Vagina (tissue), 2 donors: ENCODE data around the gene SP5. TPM values are rescaled to one million over a fixed set of nuclear protein-coding genes. Genes with fewer than 3 reads are reported as not detected.
A peak's percentile ranks its signal among the peaks of the same experiment; 100 is the strongest.

Experiments used
- DNase-seq, 2 donors: peaks; one replicate each; pipeline ENCODE4 v3.0.0-alpha.2; 2017; ENCODE audit errors: extremely low spot score in 2 of 2
- H3K27ac ChIP-seq: fragments of 200-600 bp; sonication (generic); one replicate; pipeline ENCODE4 v1.5.1; 2019
- H3K27me3 ChIP-seq: fragments of 200-600 bp; sonication (generic); one replicate; pipeline ENCODE4 v1.5.1; 2019
- H3K36me3 ChIP-seq, 2 donors: fragments of 200-600 bp; sonication (generic); one replicate each; pipeline ENCODE4 v1.5.1; 2017 to 2019
- H3K4me1 ChIP-seq: fragments of 200-600 bp; sonication (generic); one replicate; pipeline ENCODE4 v1.5.1; 2019
- H3K4me3 ChIP-seq, 2 donors: fragments of 200-600 bp; sonication (generic); 1 replicate in 1 of 2; 2 replicates in 1 of 2; pipeline ENCODE4 v1.5.1; 2016 to 2019
- H3K9me3 ChIP-seq: fragments of 200-600 bp; sonication (generic); one replicate; pipeline ENCODE4 v1.5.1; 2019
- CTCF ChIP-seq, 3 experiments: fragments of 450-650 bp in 2 of 3; fragments of 200-600 bp in 1 of 3; sonication (generic) in 1 of 3; IDR thresholded peaks; one replicate each; pipeline ENCODE4 v1.5.1; 2017 to 2019; ENCODE audit warnings: antibody characterized with exemption in 3 of 3, mild to moderate bottlenecking in 2 of 3, moderate library complexity in 2 of 3
- POLR2A ChIP-seq, 2 donors: fragments of 450-650 bp; IDR thresholded peaks; one replicate each; pipeline ENCODE4 v1.6.1; 2017; ENCODE audit warnings: antibody characterized with exemption in 2 of 2, mild to moderate bottlenecking in 2 of 2, moderate library complexity in 2 of 2
- POLR2AphosphoS5 ChIP-seq, 2 donors: sonication (generic); formaldehyde crosslinking; IDR thresholded peaks; one replicate each; pipeline ENCODE4 v1.9.0; 2017; ENCODE audit warnings: antibody characterized with exemption in 2 of 2, mild to moderate bottlenecking in 2 of 2, low read depth in 1 of 2; ENCODE audit not compliant: insufficient read depth in 1 of 2
- intact Hi-C: fragments of 100-400 bp; cut with DNase I; formaldehyde crosslinking; loops from one replicate; pipeline ENCODE4 v1.15.1; 2023
- total RNA-seq: library from RNA; depleted of rRNA; stranded (reverse); fragments of >200 nt; gene quantifications from one replicate; pipeline ENCODE4 v1.2.3, GENCODE V29; 2016

The SP5 gene
- total RNA-seq, 1 donor from 2014 or later: 1.7 TPM

GRCh38 chr2:170714381-170715061 is 616 bp upstream of the SP5 start:
- Histone ChIP-seq H3K9me3 (no peaks in the 10 kb centered on the region), H3K27me3 (peaks cover 12% of the 10 kb centered on the region), H3K27ac (peak overlapping the region; percentile 62), H3K4me3 (peak overlapping the region; percentile 45 to 62), H3K36me3 (no peaks in the 10 kb centered on the region), H3K4me1 (peaks cover 28% of the 10 kb centered on the region)
- TF ChIP-seq CTCF (IDR thresholded peaks at IDR 0.05) (no peak), POLR2AphosphoS5 (IDR thresholded peaks at IDR 0.05; ENCODE audit: insufficient read depth in 1 of 2, low read depth in 1 of 2) (peak in 1 of 2 donors; percentile 22), POLR2A (IDR thresholded peaks at IDR 0.05) (no peak)
- no peak for DNase-seq
- intact Hi-C loops: loop anchor here (10.0 kb wide), 1 partner anchor 100 kb away; the partner anchor contains the start of gene GAD1

- Histone ChIP-seq H3K36me3 (no peaks in the 10 kb centered on the region), H3K27me3 (peaks cover 12% of the 10 kb centered on the region), H3K27ac (peak overlapping the region; percentile 62), H3K4me1 (peaks cover 28% of the 10 kb centered on the region), H3K4me3 (peak overlapping the region; percentile 45 to 62), H3K9me3 (no peaks in the 10 kb centered on the region)
- intact Hi-C loops: loop anchor here (10.0 kb wide), 1 partner anchor 99 kb away; the partner anchor contains the start of gene GAD1
- TF ChIP-seq POLR2AphosphoS5 (IDR thresholded peaks at IDR 0.05; ENCODE audit: insufficient read depth in 1 of 2, low read depth in 1 of 2) (no peak), POLR2A (IDR thresholded peaks at IDR 0.05) (no peak), CTCF (IDR thresholded peaks at IDR 0.05) (no peak)
- no peak for DNase-seq
Measured at GRCh38 chr2:170715932-170716777, 1.0 kb downstream of the SP5 start.

GRCh38 chr2:170716851-170717598 is 1.9 kb downstream of the SP5 start:
- H3K4me3 ChIP-seq: peak overlapping the region; percentile 45 to 62
- no peaks in the 10 kb centered on the region for H3K9me3 ChIP-seq
- no peak for DNase-seq
- TF ChIP-seq POLR2A (IDR thresholded peaks at IDR 0.05) (no peak), CTCF (IDR thresholded peaks at IDR 0.05) (peak in 1 of 3 experiments; percentile 48), POLR2AphosphoS5 (IDR thresholded peaks at IDR 0.05; ENCODE audit: insufficient read depth in 1 of 2, low read depth in 1 of 2) (peak in 1 of 2 donors; percentile 24)
- H3K4me1 ChIP-seq: peaks cover 28% of the 10 kb centered on the region
- H3K27me3 ChIP-seq: peaks cover 12% of the 10 kb centered on the region
- intact Hi-C loops: loop anchor here (10.0 kb wide), 1 partner anchor 98 kb away; the partner anchor contains the start of gene GAD1
- H3K27ac ChIP-seq: peak overlapping the region; percentile 62
- no peaks in the 10 kb centered on the region for H3K36me3 ChIP-seq

- intact Hi-C loops: loop anchor here (10.0 kb wide), 1 partner anchor 97 kb away; the partner anchor contains the start of gene GAD1
- Histone ChIP-seq H3K27me3 (peaks cover 12% of the 10 kb centered on the region), H3K9me3 (no peaks in the 10 kb centered on the region), H3K4me3 (peak overlapping the region; percentile 45 to 62), H3K4me1 (peaks cover 28% of the 10 kb centered on the region), H3K36me3 (no peaks in the 10 kb centered on the region), H3K27ac (peak overlapping the region; percentile 62)
- no peak for DNase-seq
- TF ChIP-seq CTCF (IDR thresholded peaks at IDR 0.05) (no peak), POLR2A (IDR thresholded peaks at IDR 0.05) (no peak), POLR2AphosphoS5 (IDR thresholded peaks at IDR 0.05; ENCODE audit: insufficient read depth in 1 of 2, low read depth in 1 of 2) (no peak)
Measured at GRCh38 chr2:170717599-170717963, 2.4 kb downstream of the SP5 start.
